Activated T-cell treated with anti-CD3 and anti-CD28 coated beads for 24 hours (primary cell): ENCODE measurements around the gene ANKRD33B.
"Not testable (repeated sequence)": the region's sequence is repeated elsewhere in the genome, so short reads cannot be mapped to it uniquely, and the experiment has no call there.

Experiments
- DNase-seq: peaks from one replicate; pipeline ENCODE4 v3.0.0-alpha.2; 2020; ENCODE audit warnings: low read depth

The ANKRD33B gene

DNA sequence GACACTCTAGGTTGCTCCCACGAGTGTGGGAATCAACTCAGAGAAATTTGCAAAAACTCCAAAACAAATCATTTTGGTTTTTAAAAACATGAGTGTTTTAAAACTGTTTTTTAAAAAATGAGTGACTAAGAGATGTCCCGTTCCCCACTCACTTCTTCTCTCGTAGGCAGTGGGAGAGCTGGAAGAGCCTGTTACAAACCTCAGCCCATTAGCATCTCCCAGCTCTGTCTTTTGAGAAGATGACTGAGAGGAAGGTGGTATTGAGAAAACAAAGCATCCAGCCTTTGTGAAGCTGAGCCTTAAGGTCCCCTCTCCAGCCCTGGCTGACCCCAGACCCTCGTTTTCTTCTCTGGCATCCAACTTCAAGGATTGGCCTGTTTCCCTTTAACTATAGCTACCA is 4.7 kb upstream of the ANKRD33B start:
- DNase-seq = no peak

DNA sequence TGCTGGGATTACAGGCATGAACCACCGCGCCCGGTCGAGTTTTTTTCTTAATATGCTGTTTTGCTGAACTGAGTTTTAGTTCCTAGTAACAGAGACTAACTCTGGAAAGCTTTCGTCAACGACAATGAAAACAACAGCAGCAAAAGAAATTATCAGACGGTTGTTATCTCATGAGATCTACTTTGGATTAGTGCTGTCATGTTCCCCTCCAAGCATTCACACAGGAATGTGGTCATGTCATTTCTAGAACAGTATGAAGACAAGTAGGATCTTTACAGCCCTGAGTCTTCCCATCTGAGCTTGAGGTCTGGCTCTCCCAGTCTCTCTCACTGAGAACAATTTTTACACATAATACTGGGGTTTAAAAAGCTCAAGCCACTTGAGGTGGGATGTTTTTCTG is 4.0 kb upstream of the ANKRD33B start:
- no peak for DNase-seq

DNA sequence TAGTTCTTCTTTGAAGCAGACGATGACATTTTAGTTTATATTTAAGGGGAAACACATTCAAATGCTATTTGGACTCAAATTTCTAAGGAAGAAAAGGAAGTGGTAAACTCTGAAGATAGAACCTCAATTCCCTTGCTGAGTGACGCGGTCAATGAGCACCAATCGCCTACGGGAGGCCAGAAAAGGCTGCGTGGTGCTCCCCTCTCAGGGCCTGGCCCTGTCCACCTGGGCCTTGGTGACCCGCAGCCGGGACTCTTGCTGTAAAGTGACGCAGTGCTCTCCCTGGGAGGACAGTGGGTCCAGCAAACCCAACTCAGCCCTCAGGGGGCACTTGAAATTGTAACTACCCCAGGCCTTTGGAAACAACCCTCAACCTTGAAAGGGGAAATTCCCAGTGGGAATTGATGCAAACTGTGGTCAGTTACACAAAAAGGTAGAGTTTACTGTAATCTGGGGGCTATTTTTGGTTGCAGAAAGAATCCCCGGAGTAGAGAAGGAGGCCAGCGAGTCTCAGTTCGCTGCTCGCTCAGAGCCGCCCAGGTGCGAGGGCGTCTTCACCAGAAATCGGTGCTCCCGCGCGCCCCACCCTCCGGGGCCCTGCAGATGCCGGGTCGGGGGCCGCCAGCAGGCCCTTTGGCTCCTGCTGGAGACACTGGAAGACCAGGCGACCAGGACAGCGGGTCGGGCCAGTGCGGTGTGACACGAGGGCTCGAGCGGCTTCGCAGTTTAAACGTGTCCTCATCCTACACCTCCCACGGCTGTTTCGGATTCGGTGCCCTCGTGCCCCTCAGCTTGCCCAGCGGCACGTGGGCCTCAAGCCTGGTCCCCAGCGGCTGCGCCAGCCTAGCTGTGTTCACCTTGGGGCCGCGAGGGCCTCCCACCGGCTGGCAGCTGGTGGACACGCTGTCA is 1.4 kb upstream of the ANKRD33B start:
- DNase-seq = no peak

DNA sequence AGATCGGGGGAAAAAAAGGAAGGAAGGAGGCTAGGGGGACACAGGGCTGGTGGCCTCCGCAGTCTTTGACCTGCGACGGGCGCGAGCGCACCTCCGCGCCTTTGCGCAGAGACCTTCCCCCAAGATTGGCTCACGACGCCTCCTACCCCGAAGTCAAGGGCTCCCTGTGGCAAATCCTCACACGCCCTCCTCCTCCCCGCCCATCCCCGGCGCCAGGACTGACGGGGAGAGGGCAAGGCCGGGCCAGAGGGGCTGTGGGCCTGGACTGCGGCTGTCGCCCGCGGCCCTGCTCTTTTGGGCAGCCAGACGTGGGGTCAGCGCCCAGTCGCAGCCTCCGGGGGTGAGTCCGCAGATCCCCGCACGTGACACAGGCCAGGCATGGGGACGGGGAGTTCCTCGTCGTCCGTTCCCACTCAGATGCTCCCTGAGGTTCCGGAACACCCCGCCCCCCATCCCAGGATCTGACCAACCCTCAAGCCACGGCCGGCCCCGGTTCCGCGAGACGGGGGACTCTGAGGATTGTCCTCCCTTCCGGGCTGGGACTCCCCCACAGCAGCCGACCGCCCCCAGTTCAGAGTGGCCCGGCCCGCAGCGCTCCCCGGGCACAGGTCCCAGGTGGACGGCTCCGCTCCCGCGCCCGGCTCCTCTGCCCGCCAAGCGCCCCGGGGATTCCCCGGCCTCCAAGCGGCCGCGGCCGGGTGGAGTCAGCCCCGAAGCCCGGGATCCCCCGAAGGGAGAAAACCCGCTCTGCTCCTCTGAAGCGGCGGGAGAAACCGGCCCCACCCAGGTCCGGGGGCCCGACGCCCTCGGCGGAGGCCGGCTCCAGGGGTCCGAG is 543 bp upstream of the ANKRD33B start:
- DNase-seq = peak; percentile 32

DNA sequence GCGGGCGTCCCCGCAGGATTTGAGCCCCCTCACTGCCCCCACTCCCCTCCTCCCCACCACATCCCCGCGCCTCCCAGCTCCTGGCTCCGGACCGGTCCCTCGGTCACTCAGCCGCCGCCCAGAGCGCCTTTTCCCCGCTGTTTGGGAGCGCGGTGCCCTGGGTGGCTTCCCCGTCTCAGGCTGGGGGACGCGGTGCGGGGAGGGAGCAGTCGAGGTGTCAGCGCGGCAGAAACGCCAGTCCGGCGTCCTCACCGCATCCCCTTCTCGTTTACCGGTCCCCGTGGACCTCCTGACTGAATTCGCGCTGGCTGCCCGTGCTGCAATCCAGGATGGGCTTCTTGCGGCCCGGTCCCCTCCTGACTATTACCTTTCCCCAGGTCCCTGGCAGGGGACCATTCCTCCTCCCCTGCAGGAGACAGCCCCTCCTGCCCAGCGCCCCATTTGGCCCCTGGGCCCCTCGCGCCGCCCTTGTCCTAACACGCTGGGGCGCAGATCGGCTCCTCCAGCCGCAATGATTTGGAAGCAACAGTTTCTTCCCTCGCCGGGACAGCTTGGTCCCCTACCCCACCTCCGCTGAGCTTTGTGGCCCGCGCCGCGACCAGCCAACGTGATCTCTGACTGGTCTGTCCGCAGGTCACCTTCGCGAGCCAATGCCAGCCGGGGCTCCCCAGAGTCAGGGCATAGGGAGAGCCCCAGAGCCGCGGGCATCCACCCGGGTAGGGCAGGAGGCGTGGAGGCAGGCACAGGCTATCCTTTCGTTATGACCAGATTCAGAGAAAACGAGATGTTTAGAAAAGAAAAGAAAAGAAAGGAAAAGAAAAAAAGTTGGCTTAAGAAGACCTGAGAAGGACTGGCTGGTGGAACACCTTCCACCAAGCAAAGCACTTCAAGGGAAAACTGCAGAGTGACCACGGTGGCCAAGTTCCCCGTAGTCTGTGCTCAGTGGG is 1.2 kb downstream of the ANKRD33B start:
- DNase-seq = no peak

DNA sequence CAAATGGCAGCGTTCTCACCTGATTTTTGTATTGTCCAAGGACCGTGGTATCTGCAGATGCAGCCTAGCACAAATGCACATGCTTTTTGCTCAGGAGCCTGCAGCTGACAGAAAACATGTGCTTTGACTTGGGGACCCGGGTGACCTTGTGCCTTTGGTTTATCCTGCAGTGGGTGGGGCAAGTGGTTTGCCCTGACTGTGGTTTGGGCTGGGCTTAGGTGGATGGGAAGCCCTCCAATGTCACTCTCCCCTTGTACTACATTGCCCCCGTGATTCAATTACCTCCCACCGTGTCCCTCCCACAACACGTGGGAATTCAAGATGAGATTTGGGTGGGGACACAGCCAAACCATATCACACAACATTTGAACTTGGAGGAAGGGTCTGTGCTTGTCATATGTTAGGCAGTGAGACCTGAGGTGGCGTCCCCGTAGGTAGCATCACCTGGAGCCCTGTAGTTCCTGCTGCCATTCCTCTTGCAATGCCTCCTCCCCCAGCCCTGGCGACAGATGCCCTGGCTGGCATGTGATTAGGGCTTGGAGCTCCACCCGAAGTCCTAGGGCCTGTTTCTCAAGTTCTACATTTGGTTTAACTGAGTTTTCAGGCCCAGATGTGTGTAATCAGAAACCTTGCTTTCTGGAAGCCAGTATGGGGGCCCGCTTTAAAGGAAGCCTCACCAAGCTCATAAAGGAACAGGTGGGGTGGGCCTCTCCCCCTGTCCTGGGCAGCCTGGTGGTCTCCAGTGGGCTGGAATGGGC is 2.1 kb downstream of the ANKRD33B start:
- DNase-seq = no peak

DNA sequence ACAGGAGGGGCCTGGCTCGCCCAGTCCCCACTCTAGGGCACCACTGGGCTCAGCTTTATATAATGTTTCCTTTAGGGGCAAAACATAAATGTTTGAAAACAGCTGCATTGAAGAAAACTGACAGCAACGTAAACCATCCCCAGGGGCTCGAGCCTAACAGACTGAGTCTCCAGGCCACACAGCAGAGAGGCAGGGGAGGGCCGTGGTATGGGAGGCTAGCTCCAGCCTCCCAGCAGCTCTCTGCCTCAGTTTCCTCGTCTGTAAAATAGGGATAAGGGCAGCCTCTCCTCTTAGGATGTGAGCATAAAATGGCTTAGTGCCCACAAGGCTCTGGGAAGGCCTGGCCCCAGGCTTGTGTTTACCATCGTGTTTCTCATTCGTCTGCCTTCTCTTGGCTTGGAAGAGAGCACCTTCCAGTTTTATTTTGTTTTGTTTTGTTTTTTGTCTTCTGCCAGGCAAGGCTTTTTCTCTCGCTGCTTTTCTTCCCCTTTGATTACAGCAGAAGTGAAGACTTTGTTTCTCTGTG is 2.7 kb downstream of the ANKRD33B start:
- no peak for DNase-seq

DNA sequence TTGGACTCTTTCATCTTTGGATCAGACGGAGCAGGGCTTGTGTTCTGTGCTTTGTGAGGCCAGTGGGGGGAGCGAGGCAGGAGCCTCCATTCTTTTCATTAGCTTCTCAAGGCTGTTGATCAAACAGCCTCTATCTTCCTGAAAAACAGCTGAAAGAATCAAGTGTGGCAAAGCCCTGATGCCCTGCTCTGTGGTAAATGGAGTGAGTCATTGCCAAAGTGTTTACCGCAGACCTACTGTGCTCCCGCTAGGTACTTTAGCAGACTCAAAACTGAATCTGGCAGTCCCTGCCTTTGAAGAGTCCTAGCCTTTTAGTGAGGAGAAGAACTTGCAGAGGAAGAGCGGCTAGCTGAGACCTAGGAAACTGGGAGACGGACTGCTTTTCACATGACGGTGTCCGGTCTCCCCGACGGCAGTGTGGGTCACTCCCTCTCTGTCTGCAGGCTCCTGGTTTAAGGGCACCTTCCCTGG is 3.3 kb downstream of the ANKRD33B start:
- no peak for DNase-seq

DNA sequence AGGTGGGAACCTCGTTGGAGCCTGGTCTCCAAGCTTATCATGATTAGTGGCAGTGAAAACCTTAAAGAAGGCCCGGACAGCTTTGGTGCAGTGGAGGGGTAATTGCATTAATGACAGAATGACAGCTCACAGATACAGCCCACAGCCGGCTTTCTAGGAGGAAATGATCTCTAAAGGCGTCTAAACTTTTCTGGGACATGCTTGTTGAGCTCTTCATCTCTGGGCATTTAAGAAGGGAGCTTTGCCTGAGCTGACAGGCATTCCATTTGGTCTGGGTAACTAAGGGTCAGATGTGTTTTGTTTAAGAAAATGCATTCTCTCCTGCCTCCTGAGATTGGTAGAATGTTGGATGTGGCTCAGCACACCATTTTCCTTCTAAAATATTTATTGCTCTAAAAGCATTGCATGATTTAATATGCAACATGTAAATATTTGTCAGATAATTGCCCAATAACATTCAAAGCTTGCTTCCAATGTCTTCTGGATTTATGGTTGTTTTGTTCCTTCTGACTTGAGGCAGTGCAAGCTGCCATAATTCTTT is 4.0 kb downstream of the ANKRD33B start:
- DNase-seq = no peak

DNA sequence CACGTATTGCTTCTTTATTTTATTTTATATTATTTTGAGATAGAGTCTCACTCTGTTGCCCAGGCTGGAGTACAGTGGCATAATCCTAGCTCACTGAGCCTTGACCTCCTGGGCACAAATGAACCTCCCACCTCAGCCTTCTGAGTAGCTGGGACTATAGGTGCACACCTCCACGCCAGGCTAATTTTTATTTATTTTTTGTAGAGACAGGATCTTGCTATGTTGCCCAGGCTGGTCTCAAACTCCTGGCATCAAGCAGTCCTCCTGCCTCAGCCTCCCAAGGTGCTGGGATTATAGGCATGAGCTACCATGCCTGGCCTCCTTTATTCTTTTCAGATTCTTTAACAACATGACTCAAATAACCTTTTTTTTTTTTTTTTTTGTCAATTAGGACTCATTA is 6.7 kb downstream of the ANKRD33B start:
- DNase-seq = not testable (repeated sequence)

DNA sequence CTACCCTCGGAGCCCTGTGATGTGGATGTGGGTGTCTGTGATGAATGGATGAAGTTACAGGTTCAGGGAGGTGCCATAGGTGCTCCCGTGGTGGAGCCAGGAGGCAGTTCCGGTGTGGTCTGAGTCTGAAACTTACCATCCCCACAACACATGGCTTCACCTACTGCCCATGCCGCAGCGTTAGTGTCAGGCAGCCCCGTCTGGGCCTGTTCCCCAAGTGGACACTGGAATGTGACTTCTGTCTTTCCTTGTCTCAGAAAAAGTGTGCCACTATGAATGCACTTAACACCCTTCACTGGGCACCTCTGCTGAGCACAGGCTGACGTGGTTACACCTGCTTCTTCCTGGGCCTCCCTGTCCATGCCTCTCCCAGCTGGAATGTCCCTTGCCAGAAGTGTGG is 8.6 kb downstream of the ANKRD33B start:
- no peak for DNase-seq

DNA sequence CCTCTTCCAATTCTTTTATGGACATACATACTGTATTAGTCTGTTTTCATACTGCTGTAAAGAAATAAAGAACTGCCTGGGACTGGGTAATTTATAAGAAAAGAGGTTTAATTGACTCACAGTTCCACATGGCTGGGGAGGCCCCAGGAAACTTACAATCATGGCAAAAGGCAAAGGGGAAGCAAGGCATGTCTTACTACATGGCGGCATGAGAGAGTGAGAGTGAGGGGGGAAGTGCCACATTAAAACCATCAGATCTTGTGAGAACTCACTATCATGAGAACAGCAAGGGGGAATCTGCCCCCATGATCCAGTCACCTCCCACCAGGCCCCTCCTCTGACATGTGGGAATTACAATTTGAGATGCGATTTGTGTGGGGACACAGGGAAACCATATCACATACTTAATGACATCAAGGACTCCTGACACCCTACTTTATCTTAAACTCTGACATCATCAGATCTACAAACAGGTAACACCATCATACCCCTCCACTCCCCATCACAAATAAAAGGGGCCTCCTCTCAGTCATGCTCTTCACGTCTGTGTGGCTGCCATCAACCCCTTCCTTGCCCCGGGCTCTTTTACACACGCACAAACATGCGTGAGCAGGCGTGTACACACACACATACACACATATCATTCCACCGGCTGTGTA is 9.7 kb downstream of the ANKRD33B start:
- DNase-seq = no peak

DNA sequence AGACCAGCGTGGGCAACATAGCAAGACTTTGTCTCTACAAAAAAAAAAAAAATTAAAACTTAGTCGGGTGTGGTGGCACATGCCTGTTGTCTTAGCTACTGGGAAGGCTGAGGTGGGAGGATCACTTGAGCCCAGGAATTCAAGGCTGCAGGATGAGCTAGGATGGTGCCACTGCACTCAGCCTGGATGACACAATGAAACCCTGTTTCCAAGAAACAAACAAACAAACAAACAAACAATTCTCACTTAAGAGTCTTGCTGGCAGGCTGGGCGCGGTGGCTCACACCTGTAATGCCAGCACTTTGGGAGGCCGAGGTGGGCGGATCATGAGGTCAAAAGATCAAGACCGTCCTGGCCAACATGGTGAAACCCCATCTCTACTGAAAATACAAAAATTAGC is 11.0 kb downstream of the ANKRD33B start:
- not testable (repeated sequence) for DNase-seq

DNA sequence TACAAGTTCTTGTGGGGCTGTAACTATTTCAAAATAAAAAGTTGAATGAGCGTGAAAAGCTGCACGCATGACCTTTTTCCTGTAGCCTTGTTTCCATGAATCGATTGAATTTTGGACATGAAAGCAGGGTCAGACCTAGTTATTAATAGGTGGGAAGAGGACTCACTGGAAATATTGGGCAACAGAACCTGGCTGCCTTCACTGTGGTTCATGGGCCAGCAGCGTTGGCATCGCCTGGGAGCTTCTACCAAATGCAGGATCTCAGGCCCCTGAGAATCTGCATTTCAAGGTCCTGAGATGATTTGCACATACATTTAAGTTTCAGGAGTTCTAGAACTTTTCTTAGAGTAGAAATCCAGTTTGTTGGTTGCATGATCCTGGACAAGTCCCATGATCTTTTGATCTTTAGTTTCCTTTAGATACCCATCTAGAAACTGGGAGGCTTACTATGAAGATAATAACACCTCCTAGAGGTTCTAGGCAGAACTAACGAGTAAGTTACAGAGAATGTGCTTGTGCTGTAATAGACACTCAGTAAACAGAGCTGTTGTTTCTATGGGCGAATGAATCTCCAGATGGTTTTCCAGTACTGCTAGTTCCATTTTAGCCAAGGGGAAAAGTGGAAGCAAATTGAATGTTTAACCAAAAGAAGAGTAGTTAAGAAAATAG is 12.4 kb downstream of the ANKRD33B start:
- DNase-seq = no peak

DNA sequence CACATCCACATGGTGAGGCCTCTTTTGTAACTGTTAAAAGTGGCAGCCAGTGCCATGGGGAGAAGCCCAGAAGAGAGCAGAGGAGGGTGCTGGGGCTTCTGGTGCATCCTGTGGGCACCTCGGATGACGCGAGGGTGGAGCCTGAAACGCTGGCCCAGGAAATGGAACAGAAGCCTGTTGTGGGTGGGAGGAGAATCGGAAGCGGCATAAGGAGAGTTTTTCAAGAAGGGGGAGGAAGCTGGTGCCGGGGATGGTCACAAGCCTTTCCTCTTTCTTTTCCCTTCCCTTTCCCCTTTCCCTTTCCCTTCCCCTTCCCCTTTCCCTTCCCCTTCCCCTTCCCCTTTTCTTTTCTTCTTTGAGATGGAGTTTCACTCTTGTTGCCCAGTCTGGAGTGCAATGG is 12.9 kb downstream of the ANKRD33B start:
- DNase-seq = no peak

DNA sequence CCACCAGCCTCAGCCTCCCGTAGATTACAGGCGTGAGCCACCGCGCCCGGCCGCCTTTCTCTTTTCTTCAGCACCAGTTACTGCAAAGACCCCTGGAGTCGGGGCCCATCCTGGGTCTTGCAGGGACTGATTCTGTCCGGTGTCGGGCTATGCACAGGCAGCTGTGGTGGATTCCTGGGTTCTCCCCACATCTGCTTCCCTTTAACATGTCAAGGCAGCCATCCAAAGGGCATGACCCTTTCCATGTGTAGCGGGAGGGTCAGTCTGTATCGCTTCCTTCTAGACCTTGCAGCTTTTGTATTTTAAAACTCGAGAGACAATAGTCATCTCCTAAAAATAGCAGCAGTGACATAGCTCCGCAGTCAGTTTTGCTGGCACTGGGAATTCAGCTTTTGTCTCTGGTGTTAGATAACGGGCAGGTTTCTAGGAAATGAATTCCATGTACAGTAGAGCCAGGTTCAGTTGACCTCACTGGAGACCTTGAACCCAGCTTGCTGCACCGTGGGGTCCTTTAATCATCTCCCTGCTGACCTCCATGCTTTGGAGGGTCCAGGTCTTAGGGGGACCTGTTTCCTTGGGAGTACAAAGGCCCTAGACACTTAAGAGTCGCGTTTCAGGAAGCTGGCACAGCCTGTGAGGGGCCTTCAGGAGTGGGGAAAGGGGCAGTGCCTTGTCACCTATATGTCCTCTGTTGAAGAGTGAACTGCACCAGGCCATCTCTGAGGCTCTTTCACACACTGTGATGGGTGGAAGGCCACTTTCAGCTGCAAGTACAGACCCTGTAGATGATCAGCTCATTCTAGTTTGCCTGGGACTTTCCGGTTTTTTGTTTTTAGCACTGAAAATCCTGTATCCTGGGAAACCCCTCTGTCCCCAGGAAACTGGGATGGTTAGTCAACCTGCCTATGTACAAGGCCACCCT is 13.8 kb downstream of the ANKRD33B start:
- DNase-seq = no peak

DNA sequence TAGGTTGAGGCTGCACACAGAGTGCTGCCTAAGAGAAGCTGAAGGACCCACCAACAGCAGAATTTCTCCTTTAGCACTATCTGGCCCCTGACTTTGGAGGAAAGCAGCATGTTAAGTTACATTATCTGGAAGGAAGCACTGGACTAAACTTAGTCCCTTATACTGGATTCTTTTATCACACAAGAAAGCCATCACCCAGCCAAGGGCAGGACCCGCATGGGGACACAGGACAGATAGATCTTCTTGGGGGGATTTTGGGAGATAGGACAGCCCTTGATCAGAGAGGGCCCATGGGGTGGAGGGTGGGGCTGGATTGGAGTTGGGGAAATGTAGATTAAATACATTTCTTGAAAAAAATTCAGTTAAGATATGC is 14.4 kb downstream of the ANKRD33B start:
- no peak for DNase-seq

DNA sequence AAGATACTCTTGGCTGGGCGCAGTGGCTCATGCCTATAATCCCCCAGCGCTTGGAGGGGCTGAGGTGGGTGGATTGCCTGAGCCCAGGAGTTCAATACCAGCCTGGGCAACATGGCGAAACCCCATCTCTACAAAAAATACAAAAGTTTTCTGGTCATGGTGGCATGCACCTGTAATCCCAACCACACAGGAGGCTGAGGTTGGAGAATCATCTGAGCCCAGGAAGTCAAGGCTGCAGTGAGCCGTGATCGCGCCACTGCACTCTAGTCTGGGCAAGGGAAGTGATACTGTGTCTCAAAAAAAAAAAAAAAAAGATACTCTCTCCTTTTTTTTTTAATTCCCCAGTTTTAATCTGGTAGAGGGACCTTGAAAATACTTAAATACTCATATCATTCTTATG is 15.0 kb downstream of the ANKRD33B start:
- no peak for DNase-seq
